Measurements from ENCODE around the gene SOS2. TPM values are rescaled to one million over a fixed set of nuclear protein-coding genes. Genes with fewer than 3 reads are reported as not detected.
A peak's percentile ranks its signal among the peaks of the same experiment; 100 is the strongest.

Gene SOS2
- polyA plus RNA-seq (ENCODE audit: insufficient read length), result 43.2 TPM
- long read RNA-seq, donor 1, result 0 reads
- long read RNA-seq, donor 2, full-length matches to known transcripts, result 1 of 1 reads
- long read RNA-seq, donor 2, partial matches to known transcripts, result 0 of 1 reads
- long read RNA-seq, donor 2, other reads (novel, unspliced or antisense), result 0 of 1 reads
- long read RNA-seq, donor 3, full-length matches to known transcripts, result 2 of 2 reads
- long read RNA-seq, donor 3, partial matches to known transcripts, result 0 of 2 reads
- long read RNA-seq, donor 3, other reads (novel, unspliced or antisense), result 0 of 2 reads
- long read RNA-seq, donor 4, result 0 reads
- long read RNA-seq, donor 5, partial matches to known transcripts, result 6 of 6 reads
- long read RNA-seq, donor 5, other reads (novel, unspliced or antisense), result 0 of 6 reads
- long read RNA-seq, donor 6, result 0 reads
- long read RNA-seq, donor 7, full-length matches to known transcripts, result 1 of 9 reads
- long read RNA-seq, donor 7, partial matches to known transcripts, result 8 of 9 reads
- long read RNA-seq, donor 7, other reads (novel, unspliced or antisense), result 0 of 9 reads
- long read RNA-seq, donor 8, full-length matches to known transcripts, result 1 of 1 reads
- long read RNA-seq, donor 8, partial matches to known transcripts, result 0 of 1 reads
- long read RNA-seq, donor 8, other reads (novel, unspliced or antisense), result 0 of 1 reads

- peak; percentile 91 for DNase-seq
Observed at GRCh38 chr14:50231475-50232275, at the start of gene SOS2. Gene SOS2 (minus strand): TSS chr14:50231578. CDS start chr14:50231283, 295 bp downstream.

GRCh38 chr14:50272498-50272897 is 41.1 kb upstream of the SOS2 start:
- no peak for DNase-seq

GRCh38 chr14:50270932-50271331 is 39.6 kb upstream of the SOS2 start:
- DNase-seq, result no peak

GRCh38 chr14:50265029-50265428 is 33.7 kb upstream of the SOS2 start:
- DNase-seq, result no peak

GRCh38 chr14:50263321-50263720 is 31.9 kb upstream of the SOS2 start:
- DNase-seq, result no peak

GRCh38 chr14:50262865-50263264 is 31.5 kb upstream of the SOS2 start:
- no peak for DNase-seq

- DNase-seq, result peak; percentile 22
Observed at GRCh38 chr14:50260511-50260910, 29.1 kb upstream of the SOS2 start.

GRCh38 chr14:50260072-50260471 is 28.7 kb upstream of the SOS2 start:
- no peak for DNase-seq

GRCh38 chr14:50257732-50258131 is 26.4 kb upstream of the SOS2 start:
- no peak for DNase-seq

- DNase-seq, result no peak
Observed at GRCh38 chr14:50254248-50254647, 22.9 kb upstream of the SOS2 start.

- no peak for DNase-seq
Observed at GRCh38 chr14:50249136-50249775, 17.9 kb upstream of the SOS2 start.

GRCh38 chr14:50247245-50247644 is 15.9 kb upstream of the SOS2 start:
- DNase-seq, result no peak

GRCh38 chr14:50242566-50243310 is 11.4 kb upstream of the SOS2 start:
- no peak for DNase-seq

GRCh38 chr14:50242096-50242495 is 10.7 kb upstream of the SOS2 start:
- no peak for DNase-seq

GRCh38 chr14:50237427-50237826 is 6.0 kb upstream of the SOS2 start:
- no peak for DNase-seq

GRCh38 chr14:50233951-50234250 is 2.5 kb upstream of the SOS2 start:
- DNase-seq, result no peak

GRCh38 chr14:50233166-50233950 is 2.0 kb upstream of the SOS2 start:
- no peak for DNase-seq

GRCh38 chr14:50232276-50232642 is 881 bp upstream of the SOS2 start:
- no peak for DNase-seq

GRCh38 chr14:50230701-50231474 is 490 bp downstream of the SOS2 start:
- DNase-seq, result peak; percentile 59

- no peak for DNase-seq
Observed at GRCh38 chr14:50230401-50230700, 1.0 kb downstream of the SOS2 start.

All from left kidney (tissue), 8 donors.